Measurements from ENCODE around the gene TMPRSS11F.

The TMPRSS11F gene

DNA sequence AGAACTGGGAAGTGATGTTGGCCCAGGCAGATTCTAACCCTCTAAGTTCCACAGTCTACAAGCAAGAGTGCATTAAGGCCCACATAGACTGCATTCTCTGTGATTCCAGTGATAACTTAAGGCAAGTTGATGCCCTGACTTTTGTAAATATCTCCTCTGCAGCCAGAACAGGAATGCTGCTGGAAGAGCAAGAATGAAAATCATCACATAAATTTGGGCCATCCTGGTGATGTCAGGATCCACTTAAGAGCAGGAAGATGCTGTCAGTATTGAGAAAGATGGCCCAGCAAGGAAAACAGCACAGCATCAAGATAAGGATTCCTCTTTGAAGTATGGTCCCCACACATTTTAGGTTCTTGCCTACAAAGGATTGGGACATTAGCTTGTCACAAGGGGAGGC lies 52.4 kb downstream of the TMPRSS11F start:
- DNase-seq: no peak

DNA sequence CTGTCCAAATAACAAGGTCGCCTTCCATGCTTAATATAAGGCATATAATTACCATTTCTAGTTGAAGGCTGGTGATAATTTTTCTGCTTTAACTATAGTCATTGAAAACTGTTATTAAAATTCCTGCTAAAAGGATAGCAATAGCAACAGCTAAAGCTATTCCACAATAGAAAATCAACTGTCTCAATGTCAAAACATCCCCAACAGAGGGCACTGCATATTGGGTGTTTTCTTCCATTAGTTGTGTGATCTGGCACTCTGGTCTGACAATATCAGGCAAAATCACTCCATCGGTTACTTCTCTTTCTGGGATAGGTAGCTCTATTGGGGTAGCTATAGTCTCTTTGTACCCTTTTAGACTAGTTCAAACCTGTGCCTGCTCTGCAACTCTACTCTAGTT lies 53.5 kb downstream of the TMPRSS11F start:
- no peak for DNase-seq

DNA sequence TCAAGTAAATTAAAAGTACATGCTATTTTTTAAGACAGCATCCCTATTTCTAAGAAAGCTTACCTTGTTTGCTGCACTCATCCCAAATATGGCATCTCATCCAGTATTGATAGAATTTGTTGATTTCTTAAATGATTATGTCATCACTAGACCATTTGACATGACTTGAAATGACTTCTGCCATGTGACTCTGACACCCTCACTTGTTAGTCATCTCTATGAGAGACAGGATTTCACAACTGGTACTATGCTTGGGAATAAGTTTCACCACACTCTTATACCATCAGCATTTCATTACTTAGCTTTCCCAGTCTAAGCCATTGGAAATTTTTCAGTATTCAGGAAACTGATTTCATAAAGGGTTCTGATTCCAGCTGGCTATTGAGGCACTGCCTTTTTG lies 55.3 kb downstream of the TMPRSS11F start:
- DNase-seq: no peak

DNA sequence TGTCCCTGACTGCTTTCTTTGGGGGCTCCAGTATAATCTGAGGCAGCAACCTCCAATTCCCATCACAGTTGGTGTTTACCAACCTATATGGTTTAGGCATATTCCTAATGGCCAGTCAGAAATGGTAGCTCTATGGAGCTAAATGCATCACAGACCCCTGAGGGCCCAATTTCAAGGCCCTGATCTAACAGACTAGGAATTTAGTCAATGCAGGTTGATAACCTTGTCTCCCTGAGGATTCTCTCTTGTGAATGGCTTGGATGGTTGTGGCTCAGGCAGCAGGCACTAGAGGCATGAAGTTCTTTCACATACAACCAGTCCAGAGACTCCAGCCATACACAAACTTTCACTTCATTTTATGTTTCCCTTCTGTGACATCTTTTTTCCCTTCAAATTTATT lies 59.4 kb downstream of the TMPRSS11F start:
- DNase-seq: no peak

DNA sequence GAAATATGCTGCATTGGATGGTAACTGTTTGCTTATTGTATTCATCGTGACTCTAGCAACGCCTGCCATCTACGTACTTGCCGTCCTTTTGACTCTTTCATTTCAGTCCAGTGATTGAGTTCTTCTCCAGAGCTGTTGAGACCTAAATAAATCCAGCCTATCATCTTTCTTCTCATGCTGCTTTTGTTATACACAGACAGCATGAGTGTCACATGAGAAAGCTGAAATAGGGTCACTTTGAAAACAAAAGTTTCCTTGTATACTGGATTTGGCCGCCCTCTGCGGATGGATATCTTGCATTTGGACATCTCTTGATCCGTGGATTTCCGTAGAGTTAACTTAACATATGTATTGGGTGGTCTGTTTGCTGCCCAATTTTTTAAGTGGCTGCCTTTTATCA lies 67.2 kb downstream of the TMPRSS11F start:
- DNase-seq: no peak

DNA sequence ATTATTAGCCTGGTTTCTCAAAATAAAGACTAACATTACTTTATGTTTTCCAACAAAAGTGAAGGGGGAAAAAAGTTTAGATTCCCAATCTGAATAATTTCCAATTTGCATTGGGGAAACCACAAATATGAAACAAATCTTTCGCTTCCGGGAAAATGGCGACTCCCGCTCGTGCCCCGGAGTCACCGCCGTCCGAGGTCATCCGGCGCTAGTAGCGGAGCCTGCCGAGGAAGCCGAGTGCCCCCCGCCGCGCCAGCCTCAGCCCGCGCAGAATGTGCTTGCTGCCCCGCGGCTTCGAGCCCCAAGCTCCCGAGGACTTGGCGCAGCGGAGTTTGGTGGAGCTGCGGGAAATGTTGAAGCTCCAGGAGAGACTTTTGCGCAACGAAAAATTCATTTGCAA lies 91.4 kb downstream of the TMPRSS11F start:
- DNase-seq: no peak

DNA sequence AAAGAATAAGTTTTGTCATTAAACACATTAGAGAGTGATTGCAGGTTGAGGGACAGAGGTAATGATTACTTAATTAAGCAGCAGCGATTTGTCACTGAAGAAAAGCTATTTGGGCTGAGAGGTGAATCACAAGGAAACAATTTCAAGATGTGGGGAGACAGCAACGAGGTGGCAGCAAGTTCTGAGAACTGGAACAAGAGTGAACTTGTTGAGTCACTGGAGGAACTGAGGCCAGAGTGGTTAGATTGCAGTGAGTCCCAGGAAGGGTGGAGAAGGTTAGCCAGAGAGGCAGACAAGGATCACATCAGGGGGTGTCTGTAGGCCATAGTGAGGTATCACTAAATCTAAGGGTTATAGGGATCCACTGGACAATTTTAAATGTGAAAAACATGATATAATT lies 108.5 kb downstream of the TMPRSS11F start:
- no peak for DNase-seq

DNA sequence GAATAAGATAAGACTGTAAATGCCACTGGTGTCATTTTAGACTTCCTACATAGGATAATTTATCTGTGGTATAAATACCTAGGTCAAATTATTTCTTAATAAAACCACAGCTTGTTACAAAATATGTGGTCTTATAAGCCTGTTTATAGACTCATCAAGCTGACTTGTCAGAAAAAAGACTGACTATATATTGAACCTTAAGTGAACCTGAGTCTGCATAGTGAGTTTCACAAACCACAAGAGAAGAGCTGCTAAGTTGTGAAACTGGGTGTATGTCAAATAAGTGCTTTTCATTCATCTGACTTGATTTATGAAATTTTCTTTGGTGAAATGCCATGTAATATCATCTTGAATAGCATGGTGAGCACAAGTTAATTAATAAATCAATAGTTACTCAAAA lies 118.0 kb downstream of the TMPRSS11F start:
- DNase-seq: no peak

Data from activated CD4-positive, alpha-beta T cell treated with anti-CD3 and anti-CD28 coated beads, Interleukin-2, amount 50 U/mL, for 4 hours (primary cell).